ENCODE data around the gene EPS8L2. TPM values are rescaled to one million over a fixed set of nuclear protein-coding genes. Genes with fewer than 3 reads are reported as not detected.

The EPS8L2 gene
- total RNA-seq, 2 donors from 2014 or later: 4.7 to 7.5 TPM

- TF ChIP-seq CTCF (IDR thresholded peaks at IDR 0.05): no peak
- Histone ChIP-seq H3K36me3 (peaks cover 33% of the 10 kb centered on the region), H3K27me3 (no peaks in the 10 kb centered on the region), H3K4me3 (no peak overlapping the region), H3K27ac (no peak overlapping the region), H3K9me3 (no peaks in the 10 kb centered on the region), H3K4me1 (peaks cover 0 to 16% of the 10 kb centered on the region in 2 donors)
- no peak for DNase-seq (ENCODE audit: low spot score)
Measured at GRCh38 chr11:690738-691633, 15.0 kb upstream of the EPS8L2 start.

GRCh38 chr11:691710-692590, 14.1 kb upstream of the EPS8L2 start:
- H3K27me3 ChIP-seq: no peaks in the 10 kb centered on the region
- H3K9me3 ChIP-seq: no peaks in the 10 kb centered on the region
- H3K4me1 ChIP-seq: peaks cover 0 to 24% of the 10 kb centered on the region in 2 donors
- no peak overlapping the region for H3K4me3 ChIP-seq
- no peak for DNase-seq (ENCODE audit: low spot score)
- H3K36me3 ChIP-seq: peaks cover 23% of the 10 kb centered on the region
- H3K27ac ChIP-seq: no peak overlapping the region
- TF ChIP-seq CTCF (IDR thresholded peaks at IDR 0.05): no peak

GRCh38 chr11:692824-693414, 13.1 kb upstream of the EPS8L2 start:
- Histone ChIP-seq H3K4me1 (peaks cover 0 to 33% of the 10 kb centered on the region in 2 donors), H3K4me3 (no peak overlapping the region), H3K9me3 (no peaks in the 10 kb centered on the region), H3K36me3 (peaks cover 14% of the 10 kb centered on the region), H3K27ac (peak overlapping the region; percentile 36 to 99), H3K27me3 (no peaks in the 10 kb centered on the region)
- TF ChIP-seq CTCF (IDR thresholded peaks at IDR 0.05): no peak
- DNase-seq (ENCODE audit: low spot score): no peak

GRCh38 chr11:693415-693831, 12.6 kb upstream of the EPS8L2 start:
- Histone ChIP-seq H3K4me1 (peaks cover 0 to 33% of the 10 kb centered on the region in 2 donors), H3K9me3 (no peaks in the 10 kb centered on the region), H3K27ac (peak overlapping the region; percentile 36 to 99), H3K4me3 (peak overlapping the region; percentile 78 to 92), H3K36me3 (peaks cover 9% of the 10 kb centered on the region), H3K27me3 (no peaks in the 10 kb centered on the region)
- no peak for DNase-seq (ENCODE audit: low spot score)
- TF ChIP-seq CTCF (IDR thresholded peaks at IDR 0.05): no peak

GRCh38 chr11:693887-694562, 12.0 kb upstream of the EPS8L2 start:
- DNase-seq (ENCODE audit: low spot score): no peak
- Histone ChIP-seq H3K9me3 (no peaks in the 10 kb centered on the region), H3K27me3 (no peaks in the 10 kb centered on the region), H3K27ac (peak overlapping the region; percentile 99 to 100), H3K36me3 (peaks cover 4% of the 10 kb centered on the region), H3K4me1 (peaks cover 0 to 33% of the 10 kb centered on the region in 2 donors), H3K4me3 (peak overlapping the region; percentile 78 to 92)
- TF ChIP-seq CTCF (IDR thresholded peaks at IDR 0.05): no peak
